ENCODE measurements around the gene IL12B.

GRCh38 chr5:159336586-159336985 lies 6.3 kb upstream of the IL12B start:
- TF ChIP-seq CTCF (conservative IDR thresholded peaks at IDR 0.05): no peak
- TF ChIP-seq EZH2 (IDR thresholded peaks at IDR 0.05; ENCODE audit: low read depth): no peak

Measured in PC-9 (cell line).